Endothelial cell of umbilical vein (primary cell): ENCODE measurements around the gene GBE1. TPM values are rescaled to one million over a fixed set of nuclear protein-coding genes. Genes with fewer than 3 reads are reported as not detected.
A peak's percentile ranks its signal among the peaks of the same experiment; 100 is the strongest.

Source experiments
- BruUV-seq: library from RNA; stranded (reverse); fragments of 400-500 nt; replicated peaks from 2 replicates; lab custom pipeline; 2021; lab: Mats Ljungman, UMichigan
- CTCF ChIA-PET: fragments of 300-600, 350-600 bp; sonication (Branson Sonifier 250); formaldehyde crosslinking; loops from one replicate; lab custom pipeline; 2021; ENCODE audit warnings: antibody characterized with exemption, inconsistent platforms; lab: Charles Lee
- POLR2A ChIA-PET: fragments of 300-600, 350-600 bp; sonication (Branson Sonifier 250); formaldehyde crosslinking; loops from one replicate; lab custom pipeline; 2021; ENCODE audit warnings: antibody characterized with exemption, inconsistent platforms; lab: Charles Lee
- DNase-seq: peaks from one replicate; pipeline ENCODE4 v3.0.0-alpha.2; 2011; ENCODE audit warnings: low read depth, low spot score
- FAIRE-seq: peaks from 2 replicates; lab custom pipeline; 2011; peaks lifted over from hg19 to GRCh38; lab: Jason Lieb, UNC
- H2AFZ ChIP-seq: 2 replicates; pipeline ENCODE4 v1.6.0; 2012; ENCODE audit warnings: low read depth, low read length, control low read depth, inconsistent platforms
- H3K27ac ChIP-seq: 2 replicates; pipeline ENCODE4 v1.5.1; 2011; ENCODE audit warnings: low read depth, mild to moderate bottlenecking, control low read depth, low read length, moderate library complexity; ENCODE audit not compliant: insufficient read depth
- H3K27me3 ChIP-seq, 2 experiments: 2 replicates each; pipeline versions ENCODE4 v1.6.0 to v1.6.1; 2011; ENCODE audit warnings: low read length in 2 of 2, mixed read lengths in 1 of 2; ENCODE audit not compliant: control insufficient read depth in 2 of 2, insufficient read depth in 2 of 2
- H3K36me3 ChIP-seq, 2 experiments: 2 replicates in 1 of 2; 3 replicates in 1 of 2; pipeline ENCODE4 v1.5.1; 2011; ENCODE audit warnings: low read length in 2 of 2, mild to moderate bottlenecking in 1 of 2, moderate library complexity in 1 of 2; ENCODE audit not compliant: control insufficient read depth in 2 of 2, insufficient read depth in 2 of 2; ENCODE audit errors: extremely low read depth in 1 of 2
- H3K4me1 ChIP-seq: 3 replicates; pipeline ENCODE4 v1.5.1; 2011; ENCODE audit warnings: mild to moderate bottlenecking, low read length; ENCODE audit not compliant: control insufficient read depth, insufficient read depth; ENCODE audit errors: extremely low read depth
- H3K4me2 ChIP-seq: 2 replicates; pipeline ENCODE4 v1.6.1; 2011; ENCODE audit warnings: low read length, control low read depth, mixed read lengths; ENCODE audit not compliant: insufficient read depth
- H3K4me3 ChIP-seq, 3 experiments: fragments of 200-600 bp in 1 of 3; sonication (generic), shearing (Covaris generic) in 1 of 3; replicated peaks in 1 of 3; 2 replicates each; pipeline ENCODE4 v1.5.1; 2011 to 2016; ENCODE audit warnings: control low read depth in 3 of 3, low read length in 3 of 3, mild to moderate bottlenecking in 2 of 3, inconsistent platforms in 1 of 3, low read depth in 1 of 3, moderate library complexity in 1 of 3; ENCODE audit not compliant: insufficient read depth in 1 of 3
- H3K79me2 ChIP-seq: 2 replicates; pipeline ENCODE4 v1.6.0; 2012; ENCODE audit warnings: low read length, inconsistent platforms; ENCODE audit not compliant: control insufficient read depth, insufficient read depth
- H3K9ac ChIP-seq: replicated peaks from 2 replicates; pipeline ENCODE3; 2011; ENCODE audit warnings: low read length, control low read depth; ENCODE audit not compliant: insufficient read depth; ENCODE audit errors: extremely low read depth
- H3K9me1 ChIP-seq: replicated peaks from 3 replicates; pipeline ENCODE4 v1.6.0; 2011; ENCODE audit warnings: mild to moderate bottlenecking, low read length; ENCODE audit not compliant: control insufficient read depth, insufficient read depth; ENCODE audit errors: extremely low read depth
- H3K9me3 ChIP-seq: replicated peaks from 2 replicates; pipeline ENCODE4 v1.5.1; 2012; ENCODE audit warnings: low read length, inconsistent platforms; ENCODE audit not compliant: control insufficient read depth, insufficient read depth
- H4K20me1 ChIP-seq: replicated peaks from 2 replicates; pipeline ENCODE3; 2011; ENCODE audit warnings: mild to moderate bottlenecking, low read length; ENCODE audit not compliant: control insufficient read depth, insufficient read depth; ENCODE audit errors: extremely low read depth
- GATA2 ChIP-seq: IDR thresholded peaks from 2 replicates; pipeline ENCODE4 v1.7.0; 2011; ENCODE audit warnings: low read depth, mild to moderate bottlenecking, moderate library complexity, mixed read lengths, low read length; ENCODE audit not compliant: insufficient read length, insufficient read depth
- MYC ChIP-seq: IDR thresholded peaks from one replicate; pipeline ENCODE4 v1.6.1; 2011; ENCODE audit warnings: mild to moderate bottlenecking, low read depth, low read length
- POLR2AphosphoS5 ChIP-seq: IDR thresholded peaks from 2 replicates; pipeline ENCODE4 v1.6.1; 2012; ENCODE audit warnings: low read depth, mild to moderate bottlenecking, control low read depth, low read length, moderate library complexity; ENCODE audit not compliant: insufficient read depth
- dilution Hi-C: fragments of 300-500 bp; cut with MboI; formaldehyde crosslinking; loops from one replicate; pipeline ENCODE4 v1.15.0; 2019; ENCODE audit warnings: low sequenced_read_pairs; ENCODE audit not compliant: extremely low pct_ligation_motif_present
- intact Hi-C: fragments of 100-400 bp; cut with micrococcal nuclease; formaldehyde crosslinking; loops from one replicate; pipeline ENCODE4 v1.10.0; 2022
- polyA plus RNA-seq, 4 experiments: library from polyadenylated mRNA; depleted of rRNA in 3 of 4; stranded (reverse) in 3 of 4; unstranded in 1 of 4; fragments of >200 nt; gene quantifications; 2 replicates each; pipeline versions ENCODE4 v1.2.1 to v1.2.3, GENCODE V29; 2011 to 2012; ENCODE audit warnings: missing spikeins in 1 of 4
- total RNA-seq: library from RNA; stranded (reverse); gene quantifications from 2 replicates; pipeline ENCODE4 v1.2.3, GENCODE V29; 2021
- TF ChIP-seq, protein P1 (sequence below), 2 donors: IDR thresholded peaks; 1 replicate in 1 of 2; 2 replicates in 1 of 2; pipeline ENCODE4 v1.5.1; 2011; ENCODE audit warnings: low read length in 2 of 2, mild to moderate bottlenecking in 2 of 2, moderate library complexity in 2 of 2, control low read depth in 1 of 2, inconsistent platforms in 1 of 2, low read depth in 1 of 2; ENCODE audit not compliant: insufficient read depth in 1 of 2; ENCODE audit errors: extremely low read depth in 1 of 2

The GBE1 gene
- total and polyA plus RNA-seq, 2 donors (not counting 3 experiments of a cell fraction or from before 2014, with no cell fraction given), result 35.9 to 110 TPM

- Histone ChIP-seq H3K27me3 (no peaks in the 10 kb centered on the region), H3K36me3 (peaks cover 0 to 2% of the 10 kb centered on the region in 2 experiments), H3K27ac (no peak overlapping the region), H3K9me3 (no peaks in the 10 kb centered on the region), H3K4me3 (no peak overlapping the region), H2AFZ (no peak overlapping the region), H3K79me2 (peaks cover 50% of the 10 kb centered on the region), H3K4me2 (no peak overlapping the region), H3K9ac (no peak overlapping the region), H4K20me1 (peaks cover 2% of the 10 kb centered on the region), H3K4me1 (no peaks in the 10 kb centered on the region), H3K9me1 (no peaks in the 10 kb centered on the region)
- TF ChIP-seq, protein P1, sequence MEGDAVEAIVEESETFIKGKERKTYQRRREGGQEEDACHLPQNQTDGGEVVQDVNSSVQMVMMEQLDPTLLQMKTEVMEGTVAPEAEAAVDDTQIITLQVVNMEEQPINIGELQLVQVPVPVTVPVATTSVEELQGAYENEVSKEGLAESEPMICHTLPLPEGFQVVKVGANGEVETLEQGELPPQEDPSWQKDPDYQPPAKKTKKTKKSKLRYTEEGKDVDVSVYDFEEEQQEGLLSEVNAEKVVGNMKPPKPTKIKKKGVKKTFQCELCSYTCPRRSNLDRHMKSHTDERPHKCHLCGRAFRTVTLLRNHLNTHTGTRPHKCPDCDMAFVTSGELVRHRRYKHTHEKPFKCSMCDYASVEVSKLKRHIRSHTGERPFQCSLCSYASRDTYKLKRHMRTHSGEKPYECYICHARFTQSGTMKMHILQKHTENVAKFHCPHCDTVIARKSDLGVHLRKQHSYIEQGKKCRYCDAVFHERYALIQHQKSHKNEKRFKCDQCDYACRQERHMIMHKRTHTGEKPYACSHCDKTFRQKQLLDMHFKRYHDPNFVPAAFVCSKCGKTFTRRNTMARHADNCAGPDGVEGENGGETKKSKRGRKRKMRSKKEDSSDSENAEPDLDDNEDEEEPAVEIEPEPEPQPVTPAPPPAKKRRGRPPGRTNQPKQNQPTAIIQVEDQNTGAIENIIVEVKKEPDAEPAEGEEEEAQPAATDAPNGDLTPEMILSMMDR (IDR thresholded peaks at IDR 0.05; ENCODE audit: extremely low read depth in 1 of 2, insufficient read depth in 1 of 2, low read depth in 1 of 2, low read length in 2 of 2), result no peak
- TF ChIP-seq GATA2, result peak; percentile 43
- dilution Hi-C loops (no loop called here), intact Hi-C loops (no loop called here)
- FAIRE-seq, result no peak
- ChIA-PET CTCF (interaction anchor here (1.4 kb wide), 1 partner anchor 12 kb away, joined by 3 read pairs; no protein-coding TSS in a partner anchor), POLR2A (no interaction called here)
- no TSS peak for BruUV-seq
- peak; percentile 24 for DNase-seq
These were observed 48.4 kb downstream of the GBE1 start for GRCh38 chr3:81713031-81713430.

DNA sequence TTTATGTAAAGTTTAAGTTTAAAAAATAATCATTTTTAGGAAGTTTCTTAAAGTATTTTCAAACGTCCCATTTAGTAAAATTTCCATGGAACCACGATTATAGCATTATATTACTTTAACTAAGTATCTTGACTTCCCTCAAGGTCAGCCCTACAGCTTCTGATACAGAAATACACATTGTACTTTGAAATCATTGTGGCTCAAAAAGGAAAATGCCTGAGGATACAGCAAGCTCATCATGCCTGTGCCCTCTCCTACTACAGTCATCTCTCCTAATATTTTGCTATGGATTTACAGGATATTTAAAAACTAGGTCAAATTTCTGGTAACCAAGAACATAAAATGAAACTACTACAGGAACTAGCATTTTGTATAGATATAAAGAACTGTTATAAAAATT lies 51.8 kb downstream of the GBE1 start:
- H3K27ac ChIP-seq, result no peak overlapping the region
- no peaks in the 10 kb centered on the region for H3K9me3 ChIP-seq
- H3K36me3 ChIP-seq, result peaks cover 0 to 4% of the 10 kb centered on the region in 2 experiments
- no peaks in the 10 kb centered on the region for H3K27me3 ChIP-seq
- H3K4me3 ChIP-seq, result no peak overlapping the region
- BruUV-seq, result no TSS peak
- POLR2A ChIA-PET, result no interaction called here
- H3K4me2 ChIP-seq, result no peak overlapping the region
- H2AFZ ChIP-seq, result no peak overlapping the region
- no peaks in the 10 kb centered on the region for H3K4me1 ChIP-seq
- peak; percentile 26 for FAIRE-seq
- CTCF ChIA-PET, result interaction anchor here (1.7 kb wide), 1 partner anchor 16 kb away, joined by 6 read pairs; no protein-coding TSS in a partner anchor
- H4K20me1 ChIP-seq, result peaks cover 2% of the 10 kb centered on the region
- no peak for DNase-seq
- intact Hi-C loops (no loop called here), dilution Hi-C loops (no loop called here)
- peaks cover 37% of the 10 kb centered on the region for H3K79me2 ChIP-seq
- H3K9ac ChIP-seq, result no peak overlapping the region
- no peaks in the 10 kb centered on the region for H3K9me1 ChIP-seq
- TF ChIP-seq, protein P1 (IDR thresholded peaks at IDR 0.05; ENCODE audit: extremely low read depth in 1 of 2, insufficient read depth in 1 of 2, low read depth in 1 of 2, low read length in 2 of 2), result no peak
- no peak for TF ChIP-seq POLR2AphosphoS5
- TF ChIP-seq MYC, result no peak
- no peak for TF ChIP-seq GATA2
